ENCODE data around the gene SYNJ2.
A peak's percentile ranks its signal among the peaks of the same experiment; 100 is the strongest.

Gene SYNJ2

GRCh38 chr6:158041370-158041769 lies 59.7 kb downstream of the SYNJ2 start:
- DNase-seq (ENCODE audit: low read depth) = no peak

DNA sequence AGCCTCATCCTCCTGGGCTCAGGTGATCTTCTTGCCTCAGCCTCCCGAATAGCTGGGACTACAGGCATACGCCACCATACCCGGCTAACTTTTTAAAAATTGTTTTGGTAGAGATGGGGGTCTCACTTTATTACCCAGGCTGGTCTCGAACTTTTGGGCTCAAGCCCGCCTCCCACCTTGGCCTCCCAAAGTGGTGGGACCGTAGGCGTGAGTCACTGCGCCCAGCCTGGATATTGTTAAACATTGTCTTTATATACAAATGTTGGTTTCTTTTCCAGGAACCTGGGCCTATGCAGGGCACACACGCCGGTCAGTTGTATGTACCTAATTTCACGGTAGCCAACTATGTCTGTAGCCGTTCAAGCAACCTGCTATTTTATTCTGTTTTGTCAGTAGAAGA lies 60.1 kb downstream of the SYNJ2 start:
- DNase-seq (ENCODE audit: low read depth) = no peak

DNA sequence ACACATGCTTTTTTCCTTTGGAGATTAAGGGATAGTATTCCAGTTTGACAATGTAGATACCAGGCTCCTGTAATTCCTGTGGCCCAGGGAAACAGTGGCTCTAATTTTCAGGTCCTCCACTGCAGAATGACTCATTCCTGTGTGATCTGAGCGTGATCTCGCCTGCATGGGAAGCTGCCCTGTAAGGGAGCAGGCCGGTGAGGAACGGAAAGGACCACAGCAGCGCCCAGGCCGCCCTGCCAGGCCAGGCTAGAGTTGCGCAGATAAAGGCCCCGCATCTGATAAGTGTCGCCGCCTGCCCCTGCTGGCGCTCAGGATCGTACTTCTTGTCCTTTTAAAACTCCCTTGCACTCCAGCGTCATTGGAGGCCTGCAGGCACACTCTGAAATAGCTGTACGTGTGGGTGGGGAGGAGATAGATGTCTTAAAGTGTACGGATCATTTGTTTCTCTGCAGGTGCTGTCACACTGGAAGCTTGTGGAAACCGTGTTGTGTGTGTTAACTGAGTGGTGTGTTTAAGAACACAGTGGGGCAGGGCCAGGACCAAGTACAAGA lies 60.7 kb downstream of the SYNJ2 start:
- no peak for DNase-seq (ENCODE audit: low read depth)

DNA sequence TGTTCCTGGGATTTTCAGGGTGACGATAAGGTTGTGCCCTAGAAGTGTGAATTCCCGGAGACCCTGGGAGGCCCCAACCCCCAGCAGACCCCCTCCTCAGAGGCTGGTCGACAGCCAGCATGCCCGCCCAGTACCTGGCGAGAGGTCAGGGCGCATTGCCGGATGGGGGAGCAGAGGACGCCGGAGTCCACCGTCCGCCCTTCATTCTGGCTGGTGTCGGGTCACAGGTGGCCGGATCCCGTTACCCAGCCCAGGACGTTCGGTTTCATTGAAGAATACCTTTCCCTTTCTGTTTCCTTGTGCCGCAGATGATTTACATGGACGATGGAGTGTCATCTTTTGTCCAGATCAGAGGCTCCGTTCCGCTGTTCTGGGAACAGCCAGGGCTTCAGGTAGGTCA lies 61.3 kb downstream of the SYNJ2 start:
- DNase-seq (ENCODE audit: low read depth) = no peak

GRCh38 chr6:158043586-158044524 lies 62.2 kb downstream of the SYNJ2 start:
- no peak for DNase-seq (ENCODE audit: low read depth)

GRCh38 chr6:158044525-158044888 lies 62.8 kb downstream of the SYNJ2 start:
- no peak for DNase-seq (ENCODE audit: low read depth)

DNA sequence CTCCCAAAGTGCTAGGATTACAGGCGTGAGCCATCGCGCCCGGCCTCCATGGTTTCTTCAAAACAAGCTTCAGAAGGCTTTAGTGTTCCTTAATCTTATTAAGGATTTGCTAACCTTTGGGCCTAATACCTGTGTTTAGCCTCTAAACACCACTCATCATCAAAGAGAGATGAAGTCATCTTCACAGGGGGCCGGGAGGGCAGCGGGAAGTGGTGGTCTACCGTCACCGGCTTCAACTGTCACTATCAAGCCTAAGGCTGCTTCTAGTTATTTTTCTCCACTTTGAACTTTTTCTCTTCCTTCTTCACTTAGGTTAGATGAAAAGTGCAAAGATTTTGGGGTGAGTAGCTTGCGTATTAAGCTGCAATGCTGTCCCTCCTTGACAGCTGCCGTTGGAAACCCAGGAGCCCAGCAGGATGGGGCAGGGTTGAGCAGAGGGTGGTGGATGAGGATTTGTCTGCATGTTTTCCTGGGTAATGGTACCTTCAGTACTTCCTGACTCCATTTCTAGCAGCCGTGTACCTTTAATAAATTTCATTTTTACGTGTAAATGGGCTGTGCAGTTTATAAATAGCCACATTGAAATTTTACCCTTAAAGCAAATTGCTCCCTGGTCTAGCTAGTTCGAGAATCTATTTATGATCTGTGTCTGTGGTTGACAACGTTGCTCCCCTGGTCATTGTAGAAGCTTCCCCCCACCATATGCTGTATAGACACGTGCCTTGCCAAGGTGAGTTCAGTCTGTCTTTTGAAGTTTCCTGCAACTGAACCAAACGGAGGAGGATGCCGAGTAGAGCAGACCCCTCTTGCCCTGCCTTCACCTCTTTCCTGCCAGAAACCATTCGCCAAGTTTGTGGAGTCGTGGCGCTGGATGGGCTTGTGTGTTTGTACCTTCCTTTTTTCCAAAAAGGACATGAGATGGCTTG lies 64.8 kb downstream of the SYNJ2 start:
- no peak for DNase-seq (ENCODE audit: low read depth)

GRCh38 chr6:158047127-158047518 lies 65.5 kb downstream of the SYNJ2 start:
- peak; percentile 41 for DNase-seq (ENCODE audit: low read depth)

DNA sequence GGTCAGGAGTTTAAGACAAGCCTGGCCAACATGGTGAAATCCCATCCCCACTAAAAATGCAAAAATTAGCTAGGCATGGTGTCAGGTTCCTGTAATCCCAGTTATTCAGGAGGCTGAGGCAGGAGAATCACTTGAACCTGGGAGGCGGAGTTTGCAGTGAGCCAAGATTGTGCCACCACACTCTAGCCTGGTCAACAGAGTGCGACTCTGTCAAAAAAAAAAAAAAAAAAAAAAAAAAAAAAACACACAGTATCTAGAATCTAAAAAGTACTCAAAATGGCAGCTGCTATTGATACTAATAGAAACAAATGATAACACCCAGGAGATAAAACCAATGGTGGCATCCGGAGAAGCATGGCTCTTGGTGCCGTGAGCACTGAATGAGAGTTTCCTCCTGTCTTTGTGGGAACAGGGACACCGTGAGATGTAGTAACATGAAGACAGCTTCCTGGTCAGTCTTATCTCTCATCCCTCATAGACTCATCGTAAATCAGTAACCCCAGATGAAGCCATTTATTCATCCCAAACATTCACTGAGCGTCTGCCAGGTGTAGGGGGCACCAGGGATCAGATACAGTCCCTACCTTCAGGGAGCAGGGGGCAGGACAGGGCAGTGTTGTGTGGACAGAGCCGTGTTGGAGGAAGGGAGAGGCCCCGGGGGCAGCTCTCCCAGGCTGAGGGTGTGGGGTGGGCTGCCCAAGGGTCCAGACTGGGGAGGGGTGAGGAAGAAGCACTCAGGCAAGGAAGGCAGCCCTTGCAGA lies 66.1 kb downstream of the SYNJ2 start:
- DNase-seq (ENCODE audit: low read depth) = no peak

- no peak for DNase-seq (ENCODE audit: low read depth)
These were observed 66.9 kb downstream of the SYNJ2 start for GRCh38 chr6:158048589-158048988.

GRCh38 chr6:158049055-158050028 lies 67.7 kb downstream of the SYNJ2 start:
- DNase-seq (ENCODE audit: low read depth) = no peak

DNA sequence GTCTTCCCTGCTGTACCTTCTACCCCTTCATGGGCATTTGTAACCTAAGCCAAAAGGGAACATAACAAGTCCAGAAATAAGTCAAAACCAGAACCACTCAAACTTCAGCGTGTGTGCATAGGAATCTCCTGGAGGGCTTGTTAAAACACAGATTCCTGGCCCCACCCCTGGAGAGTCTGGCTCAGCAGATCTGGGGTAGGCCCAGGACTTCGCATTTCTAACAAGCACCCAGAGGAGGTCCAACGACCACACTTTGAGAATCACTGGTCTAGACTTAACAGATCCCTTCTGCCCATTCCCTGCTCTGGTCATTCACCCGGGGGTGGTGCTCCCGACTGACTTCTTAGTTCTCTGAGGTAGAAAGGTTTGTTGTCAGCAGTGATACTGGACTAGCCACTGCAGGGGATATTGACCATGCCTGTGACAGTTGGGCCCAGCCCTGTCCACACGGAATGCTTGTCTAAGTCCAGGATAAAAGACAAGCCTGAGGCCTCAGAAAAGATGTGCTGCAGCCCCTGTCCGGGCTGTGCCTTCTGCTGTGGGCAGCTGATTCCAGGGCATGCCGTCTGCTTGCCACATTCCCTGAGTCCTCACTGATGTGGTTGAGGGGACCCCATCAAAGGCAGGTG lies 68.6 kb downstream of the SYNJ2 start:
- DNase-seq (ENCODE audit: low read depth) = no peak

GRCh38 chr6:158050955-158051354 lies 69.3 kb downstream of the SYNJ2 start:
- no peak for DNase-seq (ENCODE audit: low read depth)

DNA sequence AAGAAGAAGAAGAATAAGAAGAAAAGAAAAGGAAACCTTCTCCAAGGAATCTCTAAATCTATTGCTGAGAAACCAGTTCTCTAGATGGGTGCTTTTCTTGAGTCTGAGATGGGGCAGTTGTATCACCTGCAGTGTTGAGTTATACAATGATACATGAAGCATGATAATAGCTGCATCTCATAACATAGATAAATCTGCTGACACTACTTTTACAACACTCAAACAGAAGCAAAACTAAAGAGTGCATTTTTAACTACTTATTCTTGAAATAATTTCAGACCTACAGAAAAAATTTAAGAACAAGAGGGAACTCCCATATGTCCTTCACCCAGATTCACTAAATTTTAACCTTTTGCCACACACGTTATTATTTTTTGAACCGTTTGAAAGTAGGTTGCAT lies 70.3 kb downstream of the SYNJ2 start:
- no peak for DNase-seq (ENCODE audit: low read depth)

- DNase-seq (ENCODE audit: low read depth) = no peak
These were observed 72.0 kb downstream of the SYNJ2 start for GRCh38 chr6:158053377-158054313.

DNA sequence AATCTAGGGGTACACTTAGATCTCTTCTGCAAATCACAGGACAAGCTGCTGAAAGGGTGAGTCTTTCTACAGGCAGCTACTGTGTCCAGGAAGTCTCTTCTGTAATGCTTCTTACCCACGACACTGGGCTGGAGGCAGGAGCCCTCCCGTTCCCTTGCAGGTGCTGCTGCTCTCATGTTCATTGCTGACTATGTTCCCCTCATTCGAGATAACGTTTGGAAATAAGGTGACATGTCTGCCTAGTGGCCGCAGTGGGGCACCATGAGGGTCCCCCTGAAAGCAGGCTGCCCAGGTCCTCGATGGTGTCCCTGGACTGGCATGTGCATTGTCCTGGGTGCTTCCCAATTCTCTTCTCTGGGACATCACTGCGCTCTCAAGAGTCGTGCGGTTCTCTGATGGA lies 74.7 kb downstream of the SYNJ2 start:
- no peak for DNase-seq (ENCODE audit: low read depth)

- DNase-seq (ENCODE audit: low read depth) = no peak
These were observed 75.1 kb downstream of the SYNJ2 start for GRCh38 chr6:158056804-158057203.

- no peak for DNase-seq (ENCODE audit: low read depth)
These were observed 75.7 kb downstream of the SYNJ2 start for GRCh38 chr6:158057213-158057987.

All from stimulated activated CD8-positive, alpha-beta memory T cell treated with anti-CD3 and anti-CD28 coated beads, Interleukin-7, amount 100 ng/mL, for 24 hours (primary cell).